Ovary (tissue), 9 donors: ENCODE data around the gene TEDDM1. TPM values are rescaled to one million over a fixed set of nuclear protein-coding genes. Genes with fewer than 3 reads are reported as not detected.

ENCODE experiments used
- DNase-seq, 5 donors: peaks; one replicate each; pipeline ENCODE4 v3.0.0-alpha.2; 2019 to 2020
- H3K27ac ChIP-seq, 2 donors: fragments of 200-600 bp; one replicate each; pipeline versions ENCODE4 v1.5.1 to v1.8.0; 2019 to 2022
- H3K27me3 ChIP-seq: fragments of 200-600 bp; one replicate; pipeline ENCODE4 v1.8.0; 2022
- H3K36me3 ChIP-seq: fragments of 200-600 bp; sonication (generic); one replicate; pipeline ENCODE4 v1.5.1; 2019
- H3K4me1 ChIP-seq: one replicate; pipeline ENCODE4 v1.8.1; 2013; ENCODE audit warnings: mild to moderate bottlenecking, moderate library complexity; ENCODE audit not compliant: insufficient read depth
- H3K4me3 ChIP-seq: fragments of 200-600 bp; sonication (generic); one replicate; pipeline ENCODE4 v1.5.1; 2017
- H3K9me3 ChIP-seq, 2 donors: fragments of 200-600 bp in 1 of 2; sonication (generic) in 1 of 2; one replicate each; pipeline versions ENCODE4 v1.5.1 to v1.8.1; 2013 to 2019; ENCODE audit warnings: mild to moderate bottlenecking in 1 of 2, moderate library complexity in 1 of 2
- CTCF ChIP-seq, 3 donors: fragments of 450-650 bp in 2 of 3; fragments of 200-600 bp in 1 of 3; IDR thresholded peaks; one replicate each; pipeline versions ENCODE4 v1.5.1 to v1.8.0; 2016 to 2022; ENCODE audit warnings: antibody characterized with exemption in 3 of 3, mild to moderate bottlenecking in 1 of 3
- EP300 ChIP-seq: sonication (generic); formaldehyde crosslinking; IDR thresholded peaks from one replicate; pipeline ENCODE4 v1.6.1; 2017; ENCODE audit warnings: antibody characterized with exemption
- POLR2A ChIP-seq: fragments of 450-650 bp; IDR thresholded peaks from one replicate; pipeline ENCODE4 v1.6.1; 2017; ENCODE audit warnings: antibody characterized with exemption, mild to moderate bottlenecking, moderate library complexity
- WGBS, 3 donors: extraction: QIAGEN DNeasy Blood & Tissue Kit in 1 of 3; methylation state at CpG; one replicate each; pipeline versions ENCODE4 v1.1.5 to v1.1.7; 2013 to 2017; 5-methylcytosine and 5-hydroxymethylcytosine counted together
- intact Hi-C, 4 donors: fragments of 100-400 bp; cut with DNase I; formaldehyde crosslinking; loops; one replicate each; pipeline versions ENCODE4 v1.11.0 to v1.15.1; 2022 to 2023
- polyA plus RNA-seq, 2 donors: library from polyadenylated mRNA; stranded (reverse); fragments of 200-250 nt in 1 of 2; fragments of 350-450 nt in 1 of 2; fragmentation: Illumina TruSeq in 1 of 2; extraction: RNeasy Lipid Tissue Mini Kit (QIAGEN cat#74804) in 1 of 2; gene quantifications; one replicate each; pipeline ENCODE4 v1.2.3, GENCODE V29; 2013 to 2014
- total RNA-seq, 7 donors: library from RNA; depleted of rRNA in 2 of 7; stranded (reverse); fragments of >200 nt in 2 of 7; fragmentation: NEBNext Ultra II Directional in 3 of 7; extraction: Animal tissue kit (Norgen Biotek cat#: 25700) in 3 of 7; gene quantifications; one replicate each; pipeline versions ENCODE4 v1.1.0 to v1.2.4, GENCODE V29; 2016 to 2023
- donor health status: DM: no; HTN: no; CAD: no; lungs with moderate emphysema.
- donor health status: DM: no; HTN: no; CAD: no.
- donor health status: Bipolar disorder and iron deficiency.
- donor health status: DM: yes; HTN: yes; CAD: no.
- donor health status: DM: no; HTN: no; CAD: no.
- donor health status: DM: yes; HTN: yes; CAD: no.

TEDDM1 gene
- total and polyA plus RNA-seq, 9 donors, result 0.58 TPM; not detected in 8

- intact Hi-C loops, result no loop called here
- Histone ChIP-seq H3K4me3 (no peak overlapping the region), H3K27me3 (no peaks in the 10 kb centered on the region), H3K27ac (no peak overlapping the region), H3K36me3 (no peaks in the 10 kb centered on the region), H3K9me3 (no peaks in the 10 kb centered on the region), H3K4me1 (no peaks in the 10 kb centered on the region)
- 86 to 90% (median 89%) methylated on average over 2 of the region's 2 CpGs for WGBS, 3 donors
- TF ChIP-seq EP300, result no peak
- TF ChIP-seq POLR2A, result no peak
- TF ChIP-seq CTCF (IDR thresholded peaks at IDR 0.05), result no peak
- no peak for DNase-seq
These were observed 44.8 kb downstream of the TEDDM1 start for GRCh38 chr1:182355723-182356098.

GRCh38 chr1:182351790-182352364 lies 48.6 kb downstream of the TEDDM1 start:
- Histone ChIP-seq H3K4me1 (no peaks in the 10 kb centered on the region), H3K9me3 (no peaks in the 10 kb centered on the region), H3K27me3 (no peaks in the 10 kb centered on the region), H3K36me3 (no peaks in the 10 kb centered on the region), H3K27ac (no peak overlapping the region), H3K4me3 (no peak overlapping the region)
- TF ChIP-seq POLR2A (no peak), CTCF (IDR thresholded peaks at IDR 0.05) (no peak), EP300 (no peak)
- no peak for DNase-seq
- WGBS, 3 donors, result 84 to 91% (median 86%) methylated on average over 1 of the region's 1 CpG
- intact Hi-C loops, result no loop called here

GRCh38 chr1:182350839-182351238 lies 49.6 kb downstream of the TEDDM1 start:
- Histone ChIP-seq H3K4me3 (no peak overlapping the region), H3K36me3 (no peaks in the 10 kb centered on the region), H3K4me1 (no peaks in the 10 kb centered on the region), H3K27me3 (no peaks in the 10 kb centered on the region), H3K27ac (no peak overlapping the region), H3K9me3 (no peaks in the 10 kb centered on the region)
- intact Hi-C loops, result no loop called here
- WGBS, 3 donors, result 84 to 96% (median 94%) methylated on average over 2 of the region's 2 CpGs
- no peak for TF ChIP-seq POLR2A
- no peak for TF ChIP-seq CTCF (IDR thresholded peaks at IDR 0.05)
- TF ChIP-seq EP300, result no peak
- DNase-seq, result peak in 1 of 5 donors; percentile 39

GRCh38 chr1:182348961-182349747 lies 51.3 kb downstream of the TEDDM1 start:
- intact Hi-C loops, result no loop called here
- H3K36me3 ChIP-seq, result no peaks in the 10 kb centered on the region
- H3K4me3 ChIP-seq, result no peak overlapping the region
- H3K27me3 ChIP-seq, result no peaks in the 10 kb centered on the region
- H3K9me3 ChIP-seq, result no peaks in the 10 kb centered on the region
- no peaks in the 10 kb centered on the region for H3K4me1 ChIP-seq
- TF ChIP-seq POLR2A, result no peak
- TF ChIP-seq EP300, result no peak
- no peak for TF ChIP-seq CTCF (IDR thresholded peaks at IDR 0.05)
- no peak overlapping the region for H3K27ac ChIP-seq
- WGBS, 3 donors, result 78 to 82% (median 80%) methylated on average over 6 of the region's 6 CpGs
- DNase-seq, result peak in 1 of 5 donors; percentile 31

Other genes with a start within 250 kb of the TEDDM1 start
- 1,000 to 10,000 TPM in 5 of 7 donors, 100 to 1,000 TPM in 2; 605 to 1,338 (median 1,071) TPM for gene GLUL, start 8.9 kb downstream of the TEDDM1 start, total RNA-seq
- 100 to 1,000 TPM; 587 to 640 TPM for gene GLUL, start 8.9 kb downstream of the TEDDM1 start, polyA plus RNA-seq
- not detected for gene RGSL1, start 49.5 kb upstream of the TEDDM1 start, total RNA-seq
- not detected for gene RGSL1, start 49.5 kb upstream of the TEDDM1 start, polyA plus RNA-seq
- 10 to 100 TPM in 3 of 7 donors, 1 to 10 TPM in 4; 6.7 to 14.1 (median 9.7) TPM for gene RNASEL, start 188.6 kb upstream of the TEDDM1 start, total RNA-seq
- gene RNASEL, start 188.6 kb upstream of the TEDDM1 start, polyA plus RNA-seq, result 10 to 100 TPM in 1 of 2 donors, 1 to 10 TPM in 1; 6.8 to 15.0 TPM
- 1 to 10 TPM; 1.1 to 7.4 (median 2.5) TPM for gene RGS16, start 203.7 kb upstream of the TEDDM1 start, total RNA-seq
- gene RGS16, start 203.7 kb upstream of the TEDDM1 start, polyA plus RNA-seq, result 1 to 10 TPM; 3.8 to 4.3 TPM